ENCODE results near the gene ZIC2. TPM values are rescaled to one million over a fixed set of nuclear protein-coding genes. Genes with fewer than 3 reads are reported as not detected.
A peak's percentile ranks its signal among the peaks of the same experiment; 100 is the strongest.

Gene ZIC2
- total RNA-seq, 1 experiment from 2014 or later = 426 TPM

DNA sequence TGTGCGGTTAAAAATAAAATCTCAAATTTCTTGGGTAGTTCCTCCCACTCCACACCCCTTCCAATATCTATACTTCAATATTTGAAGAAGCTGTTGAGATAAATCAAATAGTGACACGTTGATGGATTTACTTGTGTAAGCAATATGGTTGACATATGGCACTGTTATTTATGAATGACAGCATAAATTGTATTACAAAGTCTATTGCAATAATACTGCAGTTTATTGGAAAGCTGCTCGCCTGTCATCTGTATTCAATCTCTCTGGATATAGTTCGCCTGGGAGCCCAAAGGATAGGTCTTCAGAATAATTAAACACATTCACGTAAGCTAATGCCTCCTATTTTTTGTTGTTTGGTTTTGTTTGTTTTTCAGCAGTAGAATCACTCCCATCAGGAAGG lies 5.0 kb upstream of the ZIC2 start:
- TF ChIP-seq, protein P1, sequence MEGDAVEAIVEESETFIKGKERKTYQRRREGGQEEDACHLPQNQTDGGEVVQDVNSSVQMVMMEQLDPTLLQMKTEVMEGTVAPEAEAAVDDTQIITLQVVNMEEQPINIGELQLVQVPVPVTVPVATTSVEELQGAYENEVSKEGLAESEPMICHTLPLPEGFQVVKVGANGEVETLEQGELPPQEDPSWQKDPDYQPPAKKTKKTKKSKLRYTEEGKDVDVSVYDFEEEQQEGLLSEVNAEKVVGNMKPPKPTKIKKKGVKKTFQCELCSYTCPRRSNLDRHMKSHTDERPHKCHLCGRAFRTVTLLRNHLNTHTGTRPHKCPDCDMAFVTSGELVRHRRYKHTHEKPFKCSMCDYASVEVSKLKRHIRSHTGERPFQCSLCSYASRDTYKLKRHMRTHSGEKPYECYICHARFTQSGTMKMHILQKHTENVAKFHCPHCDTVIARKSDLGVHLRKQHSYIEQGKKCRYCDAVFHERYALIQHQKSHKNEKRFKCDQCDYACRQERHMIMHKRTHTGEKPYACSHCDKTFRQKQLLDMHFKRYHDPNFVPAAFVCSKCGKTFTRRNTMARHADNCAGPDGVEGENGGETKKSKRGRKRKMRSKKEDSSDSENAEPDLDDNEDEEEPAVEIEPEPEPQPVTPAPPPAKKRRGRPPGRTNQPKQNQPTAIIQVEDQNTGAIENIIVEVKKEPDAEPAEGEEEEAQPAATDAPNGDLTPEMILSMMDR (conservative IDR thresholded peaks at IDR 0.05) = no peak
- Histone ChIP-seq H2BK20ac (ENCODE audit: low read depth, low read length, poor library complexity, severe bottlenecking) (no peak overlapping the region), H3K79me2 (ENCODE audit: insufficient read depth, low read length) (no peaks in the 10 kb centered on the region), H4K5ac (ENCODE audit: insufficient read length, low read depth, low read length) (no peak overlapping the region), H2AK5ac (ENCODE audit: insufficient read length, low read length) (no peak overlapping the region), H3T11ph (ENCODE audit: low read length) (no peak overlapping the region), H3K9me3 (ENCODE audit: control insufficient read depth, low read depth, low read length) (no peaks in the 10 kb centered on the region), H3K18ac (ENCODE audit: insufficient read length, low read depth, low read length) (no peak overlapping the region), H3K79me1 (ENCODE audit: insufficient read depth, low read depth, low read length, poor library complexity, severe bottlenecking) (no peaks in the 10 kb centered on the region), H2AFZ (ENCODE audit: low read length) (no peak overlapping the region), H2BK12ac (ENCODE audit: insufficient read length, low read depth, low read length) (no peak overlapping the region), H2BK120ac (ENCODE audit: low read depth, low read length, poor library complexity, severe bottlenecking) (no peak overlapping the region), H3K23ac (ENCODE audit: insufficient read length, low read depth, low read length) (no peak overlapping the region), H4K8ac (replicated peaks; ENCODE audit: insufficient read length, low read depth, low read length) (no peak overlapping the region), H3K27ac (ENCODE audit: insufficient read length, low read depth, low read length) (no peak overlapping the region), H2BK5ac (ENCODE audit: insufficient read length, low read length) (no peak overlapping the region), H4K91ac (ENCODE audit: insufficient read length, low read depth, low read length) (no peak overlapping the region), H3K4me1 (ENCODE audit: insufficient read depth, low read length) (peaks cover 10% of the 10 kb centered on the region; the same call in 1 of the 2 replicates), H2BK15ac (ENCODE audit: low read depth, low read length) (no peak overlapping the region), H3K56ac (ENCODE audit: insufficient read length, low read depth, low read length) (no peak overlapping the region), H3K4ac (ENCODE audit: low read depth, low read length) (no peak overlapping the region), H3K9ac (ENCODE audit: extremely low read depth, insufficient read length, low read length) (no peak overlapping the region), H3K27me3 (ENCODE audit: insufficient read depth, low read length) (peaks cover 4% of the 10 kb centered on the region; the same call in 1 of the 2 replicates), H3K4me2 (ENCODE audit: insufficient read depth, insufficient read length, low read length) (no peak overlapping the region), H4K20me1 (ENCODE audit: control insufficient read depth, insufficient read depth, insufficient read length) (no peaks in the 10 kb centered on the region), H3K14ac (ENCODE audit: insufficient read depth, low read length) (no peak overlapping the region), H3K23me2 (ENCODE audit: insufficient read length, low read depth, low read length, poor library complexity, severe bottlenecking) (peaks cover 37% of the 10 kb centered on the region)
- peaks cover 0 to 4% of the 10 kb centered on the region in 2 experiments; a peak in 1 of 5 replicates for H3K9me3 Mint-ChIP-seq
- peak overlapping the region in 1 of 2 experiments; percentile 85; a peak in 2 of 5 replicates for H3K4me3 Mint-ChIP-seq
- no peaks in the 10 kb centered on the region for H3K36me3 Mint-ChIP-seq (ENCODE audit: insufficient read depth in 1 of 3, low read depth in 3 of 3)
- WGBS (ENCODE audit: extremely low coverage, insufficient read length, low lambda C conversion rate) = no CpG with 5 or more reads among the region's 5 CpGs
- no peak overlapping the region for H3K27ac Mint-ChIP-seq
- DNase-seq = no peak
- H3K27me3 Mint-ChIP-seq (ENCODE audit: low read depth) = peaks cover 34% of the 10 kb centered on the region
- H3K4me1 Mint-ChIP-seq = peaks cover 64 to 66% of the 10 kb centered on the region in 2 experiments

Measured in H9 (cell line).